Transverse colon (tissue), 3 donors: ENCODE data around the gene RGS16.

Source experiments
- POLR2A ChIP-seq: fragments of 450-650 bp; IDR thresholded peaks from one replicate; pipeline ENCODE4 v1.6.1; 2016; ENCODE audit warnings: antibody characterized with exemption, mild to moderate bottlenecking, moderate library complexity
- TF ChIP-seq, protein P1 (sequence below), 5 experiments: fragments of 200-600 bp in 3 of 5; fragments of 450-650 bp in 2 of 5; sonication (generic) in 3 of 5; IDR thresholded peaks; 1 replicate in 2 of 5; 2 replicates in 3 of 5; pipeline ENCODE4 v1.5.1; 2016 to 2017; ENCODE audit warnings: antibody characterized with exemption in 5 of 5, inconsistent platforms in 3 of 5, mild to moderate bottlenecking in 2 of 5, moderate library complexity in 1 of 5

DNA sequence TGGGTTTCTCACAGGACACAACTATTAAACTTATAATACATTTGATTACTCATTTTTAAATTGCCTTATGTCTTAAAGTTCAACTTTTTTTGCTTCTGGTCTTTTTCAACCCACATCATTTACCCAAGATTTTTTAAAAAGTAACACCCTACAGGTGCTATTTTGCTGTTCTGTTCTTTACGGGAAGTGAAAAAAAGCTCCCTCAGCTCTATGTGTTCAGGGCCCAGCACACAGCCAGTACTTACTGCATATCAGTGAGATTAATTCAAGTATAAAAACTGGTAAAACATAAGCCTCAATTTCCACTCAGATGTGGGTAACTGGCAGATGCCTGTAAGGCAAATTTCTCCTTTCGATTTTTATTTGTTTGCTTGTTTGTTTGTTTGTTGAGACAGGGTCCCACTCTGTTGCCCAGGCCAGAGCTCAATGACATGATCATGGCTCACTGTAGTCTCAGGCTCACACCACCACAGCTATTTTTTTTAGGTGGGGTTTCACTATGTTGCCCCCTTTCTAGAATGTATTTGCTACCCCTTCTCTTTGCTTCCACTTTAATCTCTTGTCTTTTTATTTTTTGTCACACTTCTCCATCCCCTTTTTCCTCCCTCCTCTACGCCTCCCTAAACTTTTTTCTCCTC, 35.4 kb downstream of the RGS16 start:
- TF ChIP-seq, protein P1, sequence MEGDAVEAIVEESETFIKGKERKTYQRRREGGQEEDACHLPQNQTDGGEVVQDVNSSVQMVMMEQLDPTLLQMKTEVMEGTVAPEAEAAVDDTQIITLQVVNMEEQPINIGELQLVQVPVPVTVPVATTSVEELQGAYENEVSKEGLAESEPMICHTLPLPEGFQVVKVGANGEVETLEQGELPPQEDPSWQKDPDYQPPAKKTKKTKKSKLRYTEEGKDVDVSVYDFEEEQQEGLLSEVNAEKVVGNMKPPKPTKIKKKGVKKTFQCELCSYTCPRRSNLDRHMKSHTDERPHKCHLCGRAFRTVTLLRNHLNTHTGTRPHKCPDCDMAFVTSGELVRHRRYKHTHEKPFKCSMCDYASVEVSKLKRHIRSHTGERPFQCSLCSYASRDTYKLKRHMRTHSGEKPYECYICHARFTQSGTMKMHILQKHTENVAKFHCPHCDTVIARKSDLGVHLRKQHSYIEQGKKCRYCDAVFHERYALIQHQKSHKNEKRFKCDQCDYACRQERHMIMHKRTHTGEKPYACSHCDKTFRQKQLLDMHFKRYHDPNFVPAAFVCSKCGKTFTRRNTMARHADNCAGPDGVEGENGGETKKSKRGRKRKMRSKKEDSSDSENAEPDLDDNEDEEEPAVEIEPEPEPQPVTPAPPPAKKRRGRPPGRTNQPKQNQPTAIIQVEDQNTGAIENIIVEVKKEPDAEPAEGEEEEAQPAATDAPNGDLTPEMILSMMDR (IDR thresholded peaks at IDR 0.05) = no peak
- TF ChIP-seq POLR2A = no peak
